Gastroesophageal sphincter (tissue), 4 donors: ENCODE data around the gene AP3S1. TPM values are rescaled to one million over a fixed set of nuclear protein-coding genes. Genes with fewer than 3 reads are reported as not detected.

Experiments used
- ATAC-seq: fragments of 150-250 bp; one replicate; pipeline ENCODE4 v1.9.1; 2016; ENCODE audit warnings: mild to moderate bottlenecking, moderate library complexity
- H3K27ac ChIP-seq, 4 donors: fragments of 200-600 bp; sonication (generic) in 3 of 4; 1 replicate in 3 of 4; 2 replicates in 1 of 4; pipeline ENCODE4 v1.5.1; 2016 to 2019
- H3K27me3 ChIP-seq: fragments of 200-600 bp; sonication (generic); one replicate; pipeline ENCODE4 v1.5.1; 2019
- H3K36me3 ChIP-seq, 2 donors: fragments of 200-600 bp; sonication (generic); one replicate each; pipeline ENCODE4 v1.5.1; 2019; ENCODE audit warnings: control low read depth in 1 of 2
- H3K4me1 ChIP-seq, 3 donors: fragments of 200-600 bp; sonication (generic); 1 replicate in 2 of 3; 2 replicates in 1 of 3; pipeline ENCODE4 v1.5.1; 2016 to 2019; ENCODE audit warnings: control low read depth in 2 of 3
- H3K4me3 ChIP-seq, 2 donors: fragments of 200-600 bp; sonication (generic); one replicate each; pipeline ENCODE4 v1.5.1; 2019; ENCODE audit warnings: mild to moderate bottlenecking in 1 of 2, moderate library complexity in 1 of 2
- H3K9me3 ChIP-seq, 3 donors: fragments of 200-600 bp; sonication (generic); one replicate each; pipeline ENCODE4 v1.5.1; 2017 to 2019; ENCODE audit warnings: control low read depth in 2 of 3
- CTCF ChIP-seq, 4 experiments: fragments of 200-600 bp in 2 of 4; fragments of 450-650 bp in 2 of 4; sonication (generic) in 1 of 4; IDR thresholded peaks; one replicate each; pipeline ENCODE4 v1.5.1; 2017 to 2019; ENCODE audit warnings: antibody characterized with exemption in 4 of 4, mild to moderate bottlenecking in 2 of 4, moderate library complexity in 2 of 4
- EP300 ChIP-seq: sonication (generic); formaldehyde crosslinking; IDR thresholded peaks from one replicate; pipeline ENCODE4 v1.6.1; 2017; ENCODE audit warnings: antibody characterized with exemption, mild to moderate bottlenecking
- POLR2A ChIP-seq, 2 donors: fragments of 450-650 bp; IDR thresholded peaks; one replicate each; pipeline ENCODE4 v1.6.1; 2017; ENCODE audit warnings: antibody characterized with exemption in 2 of 2, mild to moderate bottlenecking in 2 of 2, moderate library complexity in 1 of 2
- POLR2AphosphoS5 ChIP-seq: sonication (generic); formaldehyde crosslinking; IDR thresholded peaks from one replicate; pipeline ENCODE4 v1.6.1; 2017; ENCODE audit warnings: antibody characterized with exemption
- WGBS, 2 donors: methylation state at CpG; one replicate each; pipeline ENCODE4 v1.1.5; 2018; ENCODE audit warnings: low coverage in 1 of 2; 5-methylcytosine and 5-hydroxymethylcytosine counted together
- total RNA-seq, 4 donors: library from RNA; depleted of rRNA; stranded (reverse); fragments of >200 nt; gene quantifications; one replicate each; pipeline ENCODE4 v1.1.0, GENCODE V29; 2016

Gene AP3S1
- total RNA-seq, 4 donors from 2014 or later = 62.1 to 200 (median 99.5) TPM

- Histone ChIP-seq H3K27ac (no peak overlapping the region), H3K27me3 (no peaks in the 10 kb centered on the region), H3K9me3 (no peaks in the 10 kb centered on the region), H3K4me1 (peaks cover 8 to 35% (median 18%) of the 10 kb centered on the region in 3 donors), H3K4me3 (no peak overlapping the region), H3K36me3 (peaks cover 9 to 64% of the 10 kb centered on the region in 2 donors)
- WGBS, 2 donors = 87 to 89% methylated on average over 4 of the region's 4 CpGs
- TF ChIP-seq POLR2AphosphoS5 = no peak
- no peak for TF ChIP-seq EP300
- no peak for TF ChIP-seq CTCF (IDR thresholded peaks at IDR 0.05)
- TF ChIP-seq POLR2A (IDR thresholded peaks at IDR 0.05) = no peak
- no peak for ATAC-seq
Measured at GRCh38 chr5:115835481-115835880, 6.3 kb upstream of the AP3S1 start.

GRCh38 chr5:115838885-115839518 is 2.7 kb upstream of the AP3S1 start:
- Histone ChIP-seq H3K4me3 (peak overlapping the region in 1 of 2 donors; percentile 85), H3K36me3 (peaks cover 9 to 35% of the 10 kb centered on the region in 2 donors), H3K9me3 (no peaks in the 10 kb centered on the region), H3K4me1 (peaks cover 8 to 48% (median 18%) of the 10 kb centered on the region in 3 donors), H3K27me3 (no peaks in the 10 kb centered on the region), H3K27ac (peak overlapping the region in 3 of 4 donors; percentile 2 to 35 (median 25))
- TF ChIP-seq CTCF (IDR thresholded peaks at IDR 0.05) = peak; percentile 24 to 58 (median 57)
- no peak for TF ChIP-seq POLR2A (IDR thresholded peaks at IDR 0.05)
- WGBS, 2 donors = 36 to 44% methylated on average over 9 to 10 of the region's 10 CpGs
- no peak for ATAC-seq

- Histone ChIP-seq H3K27me3 (no peaks in the 10 kb centered on the region), H3K27ac (peak overlapping the region; percentile 89 to 98 (median 97)), H3K4me1 (peaks cover 8 to 67% (median 25%) of the 10 kb centered on the region in 3 donors), H3K4me3 (peak overlapping the region; percentile 85 to 86), H3K36me3 (peaks cover 9 to 17% of the 10 kb centered on the region in 2 donors), H3K9me3 (no peaks in the 10 kb centered on the region)
- ATAC-seq = no peak
- no peak for TF ChIP-seq EP300
- no peak for TF ChIP-seq POLR2A (IDR thresholded peaks at IDR 0.05)
- no peak for TF ChIP-seq POLR2AphosphoS5
- no peak for TF ChIP-seq CTCF (IDR thresholded peaks at IDR 0.05)
- 0 to 1% methylated on average over 2 to 5 of the region's 5 CpGs for WGBS, 2 donors
Measured at GRCh38 chr5:115840873-115841272, 862 bp upstream of the AP3S1 start.

- Histone ChIP-seq H3K36me3 (peaks cover 0 to 2% of the 10 kb centered on the region in 2 donors), H3K4me1 (peaks cover 8 to 78% (median 25%) of the 10 kb centered on the region in 3 donors), H3K27me3 (no peaks in the 10 kb centered on the region), H3K4me3 (peak overlapping the region; percentile 85 to 86), H3K9me3 (no peaks in the 10 kb centered on the region), H3K27ac (peak overlapping the region; percentile 89 to 98 (median 97))
- 0% methylated on average over 9 to 25 of the region's 68 CpGs for WGBS, 2 donors
- ATAC-seq = peak; percentile 69
- peak in 3 of 4 experiments; percentile 27 to 62 (median 34) for TF ChIP-seq CTCF (IDR thresholded peaks at IDR 0.05)
- TF ChIP-seq POLR2AphosphoS5 = no peak
- no peak for TF ChIP-seq EP300
- TF ChIP-seq POLR2A (IDR thresholded peaks at IDR 0.05) = no peak
Measured at GRCh38 chr5:115842089-115842935, 577 bp downstream of the AP3S1 start.
